Chondrocyte (in vitro differentiated cells): ENCODE data around the gene BPHL. TPM values are rescaled to one million over a fixed set of nuclear protein-coding genes. Genes with fewer than 3 reads are reported as not detected.

Experiments
- DNase-seq: peaks from one replicate; pipeline ENCODE4 v3.0.0; 2021; ENCODE audit warnings: mixed read lengths, low spot score
- H3K27ac Mint-ChIP-seq: one replicate; pipeline ENCODE4 v1.8.0; 2021; ENCODE audit warnings: mild to moderate bottlenecking, moderate library complexity, mixed read lengths; ENCODE audit not compliant: unreplicated experiment
- H3K27me3 Mint-ChIP-seq: 2 replicates; pipeline ENCODE4 v1.8.0; 2021; ENCODE audit warnings: low read depth, mixed read lengths
- H3K36me3 Mint-ChIP-seq: 2 replicates; pipeline ENCODE4 v1.8.0; 2021; ENCODE audit warnings: low read depth, mixed read lengths
- H3K4me1 Mint-ChIP-seq: 2 replicates; pipeline ENCODE4 v1.8.0; 2021; ENCODE audit warnings: low read depth, mild to moderate bottlenecking, mixed read lengths
- H3K4me3 Mint-ChIP-seq: one replicate; pipeline ENCODE4 v1.8.0; 2021; ENCODE audit warnings: mild to moderate bottlenecking, moderate library complexity, mixed read lengths; ENCODE audit not compliant: unreplicated experiment
- H3K9me3 Mint-ChIP-seq: 2 replicates; pipeline ENCODE4 v1.8.0; 2021; ENCODE audit warnings: low read depth, mixed read lengths
- CTCF ChIP-seq: fragments of 200-600 bp; sonication (generic); IDR thresholded peaks from 2 replicates; pipeline ENCODE4 v1.5.0; 2021; ENCODE audit warnings: antibody characterized with exemption, mild to moderate bottlenecking, moderate library complexity
- total RNA-seq: library from RNA; stranded (reverse); gene quantifications from 3 replicates; pipeline ENCODE4 v1.2.1, GENCODE V29; 2021

The BPHL gene
- total RNA-seq, 1 donor from 2014 or later = 26.2 TPM

- no peak for DNase-seq
- TF ChIP-seq CTCF = no peak
- H3K27ac Mint-ChIP-seq = no peak overlapping the region
- H3K4me3 Mint-ChIP-seq = no peak overlapping the region
- H3K36me3 Mint-ChIP-seq = peaks cover 27% of the 10 kb centered on the region
- no peaks in the 10 kb centered on the region for H3K27me3 Mint-ChIP-seq
- H3K4me1 Mint-ChIP-seq = no peaks in the 10 kb centered on the region
- H3K9me3 Mint-ChIP-seq = no peaks in the 10 kb centered on the region
Measured at GRCh38 chr6:3102875-3103274, 15.6 kb upstream of the BPHL start.

GRCh38 chr6:3108746-3109414 is 9.6 kb upstream of the BPHL start:
- no peaks in the 10 kb centered on the region for H3K27me3 Mint-ChIP-seq
- no peak overlapping the region for H3K4me3 Mint-ChIP-seq
- H3K9me3 Mint-ChIP-seq = no peaks in the 10 kb centered on the region
- no peak for DNase-seq
- TF ChIP-seq CTCF = no peak
- no peaks in the 10 kb centered on the region for H3K4me1 Mint-ChIP-seq
- H3K27ac Mint-ChIP-seq = no peak overlapping the region
- H3K36me3 Mint-ChIP-seq = peaks cover 42% of the 10 kb centered on the region

GRCh38 chr6:3109761-3110160 is 8.8 kb upstream of the BPHL start:
- Mint-ChIP-seq H3K4me3 (no peak overlapping the region), H3K9me3 (no peaks in the 10 kb centered on the region), H3K27me3 (no peaks in the 10 kb centered on the region), H3K36me3 (peaks cover 38% of the 10 kb centered on the region), H3K4me1 (no peaks in the 10 kb centered on the region), H3K27ac (no peak overlapping the region)
- DNase-seq = no peak
- TF ChIP-seq CTCF = no peak

- no peak overlapping the region for H3K27ac Mint-ChIP-seq
- H3K27me3 Mint-ChIP-seq = no peaks in the 10 kb centered on the region
- peaks cover 13% of the 10 kb centered on the region for H3K4me1 Mint-ChIP-seq
- H3K4me3 Mint-ChIP-seq = no peak overlapping the region
- no peak for TF ChIP-seq CTCF
- no peaks in the 10 kb centered on the region for H3K9me3 Mint-ChIP-seq
- peaks cover 17% of the 10 kb centered on the region for H3K36me3 Mint-ChIP-seq
- no peak for DNase-seq
Measured at GRCh38 chr6:3114377-3114776, 4.1 kb upstream of the BPHL start.

- H3K4me1 Mint-ChIP-seq = peaks cover 16% of the 10 kb centered on the region
- no peaks in the 10 kb centered on the region for H3K27me3 Mint-ChIP-seq
- TF ChIP-seq CTCF = no peak
- DNase-seq = no peak
- peaks cover 4% of the 10 kb centered on the region for H3K36me3 Mint-ChIP-seq
- H3K9me3 Mint-ChIP-seq = no peaks in the 10 kb centered on the region
- peak overlapping the region; percentile 86 for H3K27ac Mint-ChIP-seq
- peak overlapping the region; percentile 72 for H3K4me3 Mint-ChIP-seq
Measured at GRCh38 chr6:3117912-3118352, 579 bp upstream of the BPHL start.
